ENCODE measurements around the gene IL17C. TPM values are rescaled to one million over a fixed set of nuclear protein-coding genes. Genes with fewer than 3 reads are reported as not detected.
A peak's percentile ranks its signal among the peaks of the same experiment; 100 is the strongest.

Gene IL17C
- polyA plus RNA-seq, 1 donor: not detected

DNA sequence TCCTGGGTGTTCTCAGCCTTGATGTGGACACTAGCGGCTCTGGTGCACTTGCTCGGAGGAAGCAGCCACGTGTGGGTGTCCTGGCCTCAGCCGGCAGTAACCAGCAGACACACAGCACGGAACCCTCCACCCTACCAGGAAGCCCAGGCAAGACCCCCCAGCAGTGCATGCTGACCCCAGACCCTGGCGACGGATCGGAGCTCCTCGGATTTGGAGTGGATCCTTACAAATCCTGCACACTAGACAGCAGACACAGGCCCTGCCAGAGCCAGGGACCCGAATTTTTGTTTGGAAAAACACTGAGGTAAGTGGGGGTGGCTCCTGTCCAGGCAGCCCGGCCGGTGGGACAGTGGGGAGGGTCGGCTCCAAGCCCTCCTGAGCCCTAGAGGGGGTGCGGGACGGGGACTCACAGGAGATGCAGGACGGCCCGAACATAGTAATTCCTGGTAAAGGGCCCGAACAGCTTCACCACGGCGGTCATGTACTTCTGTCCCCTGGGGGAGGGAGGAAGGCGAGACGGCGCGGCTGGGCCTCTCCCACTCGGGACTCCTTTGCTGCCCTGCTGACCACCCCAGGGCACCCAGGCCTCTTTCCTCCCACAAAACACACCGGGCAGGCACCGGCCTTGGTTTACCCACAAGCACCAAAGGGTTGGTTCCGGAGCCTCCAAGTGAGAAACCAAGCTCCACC, 8.1 kb downstream of the IL17C start:
- no peak for DNase-seq

DNA sequence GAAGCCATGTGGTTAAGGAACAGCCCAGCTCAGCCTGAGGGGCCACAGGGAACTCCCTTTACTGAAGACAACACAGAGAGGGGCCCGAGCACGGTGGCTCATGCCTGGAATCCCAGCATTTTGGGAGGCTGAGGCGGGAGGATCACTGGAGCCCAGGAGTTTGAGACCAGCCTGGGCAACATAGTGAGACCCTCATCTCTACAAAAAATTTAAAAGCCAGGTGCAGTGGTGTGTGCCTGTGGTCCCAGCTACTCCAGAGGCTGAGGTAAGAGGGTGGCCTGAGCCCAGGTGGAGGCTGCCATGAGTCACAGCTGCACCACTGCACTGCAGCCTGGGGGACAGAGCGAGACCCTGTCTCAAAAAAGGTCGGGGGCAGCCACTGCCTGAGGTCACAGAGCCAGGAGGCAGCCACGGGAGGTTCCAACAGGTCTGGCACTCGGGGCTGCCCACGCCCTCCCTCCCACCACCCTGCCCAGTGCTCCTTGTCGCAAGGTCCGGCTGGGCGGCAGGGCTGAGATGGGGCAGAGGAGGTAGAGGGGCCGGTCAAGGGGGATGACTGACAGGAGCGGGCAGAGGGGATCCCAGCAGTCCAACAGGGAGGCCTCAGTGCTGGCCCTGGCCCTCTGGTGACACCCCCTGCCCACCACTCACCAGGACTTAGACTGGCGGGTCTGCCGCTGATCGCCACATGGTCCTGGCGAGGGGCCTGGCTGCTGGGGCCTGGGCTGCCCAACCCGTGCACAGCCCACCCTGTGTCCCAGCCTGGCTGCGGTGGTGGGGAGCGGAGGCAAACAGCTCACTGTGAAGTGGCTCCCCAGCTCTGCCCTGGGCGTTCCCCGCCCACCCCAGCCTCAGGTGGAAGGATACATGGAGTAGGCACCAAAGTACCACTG, 9.1 kb downstream of the IL17C start:
- DNase-seq: no peak

DNA sequence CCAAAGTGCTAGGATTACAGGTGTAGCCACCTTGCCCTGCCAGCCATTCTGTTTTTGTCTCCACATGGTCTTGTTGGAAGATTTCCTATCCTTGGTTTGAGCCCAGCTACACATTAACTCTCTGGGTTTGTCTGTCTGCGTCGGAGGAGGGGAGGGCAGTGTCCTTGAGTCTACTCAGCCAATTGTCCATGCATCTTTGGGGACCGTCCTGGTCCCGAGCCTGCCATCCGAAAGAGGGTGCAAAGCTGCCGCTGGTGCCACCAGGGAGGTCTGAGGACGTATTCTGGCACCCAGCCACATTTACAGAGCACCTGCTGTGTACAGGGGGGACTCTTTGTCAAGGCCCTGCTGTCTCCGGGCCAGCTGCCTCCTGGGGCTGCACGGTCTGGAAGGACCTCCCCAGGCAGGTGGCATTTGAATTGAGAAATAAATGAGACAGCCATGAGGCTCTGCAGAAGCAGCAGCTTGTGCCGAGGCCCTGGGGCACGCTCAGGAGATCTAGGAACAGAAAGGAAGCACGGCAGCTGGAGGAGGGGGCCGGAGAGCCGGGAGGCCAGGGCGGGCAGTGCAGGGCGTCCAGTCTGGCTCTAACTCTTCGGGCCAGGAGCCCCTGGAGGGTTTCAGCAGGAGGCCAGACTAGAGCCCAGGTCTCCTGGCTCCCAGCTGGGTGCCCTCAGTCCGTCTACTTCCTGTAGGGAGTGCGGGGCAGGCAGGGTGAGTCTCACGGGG, 11.0 kb downstream of the IL17C start:
- DNase-seq: no peak

DNA sequence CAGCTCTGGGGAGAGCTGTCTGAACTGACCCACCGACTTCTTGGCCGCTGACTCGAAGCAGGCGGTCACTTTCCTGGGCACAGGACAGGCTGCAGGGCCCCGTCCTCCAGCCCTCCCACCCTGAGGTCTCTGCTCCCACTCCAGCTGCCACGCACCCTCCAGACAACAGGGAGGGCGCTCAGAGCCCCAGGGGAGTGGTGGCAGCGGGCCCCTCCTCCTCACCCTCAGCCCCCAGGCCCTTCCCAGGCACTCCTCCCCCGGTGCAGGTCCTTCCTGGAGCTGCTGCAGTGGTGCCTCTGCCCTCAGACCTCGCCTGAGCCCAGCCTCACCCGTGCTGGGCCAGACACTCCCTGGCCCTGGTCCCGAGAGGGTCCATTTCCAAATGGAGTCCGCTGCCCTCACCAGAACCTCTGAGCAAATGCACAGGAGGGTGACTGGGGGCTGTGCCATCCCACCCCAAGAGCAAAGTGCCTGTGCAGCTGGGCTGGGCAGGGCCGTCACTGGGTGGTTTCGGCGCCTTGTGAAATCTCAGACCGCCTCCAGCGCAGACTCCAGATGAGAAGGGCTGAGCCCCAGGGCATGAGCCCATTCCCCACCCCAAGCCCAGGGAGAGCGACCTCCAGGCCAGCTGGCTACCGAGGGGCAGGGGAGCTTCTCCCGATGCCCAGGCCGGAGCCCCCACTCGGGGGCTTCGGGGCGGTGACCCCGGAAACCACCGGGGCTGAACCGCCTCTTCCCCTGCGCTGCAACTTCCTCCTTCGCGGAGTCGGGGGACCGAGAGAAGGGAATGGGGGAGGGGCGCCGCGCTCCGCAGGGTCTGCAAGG, 11.8 kb downstream of the IL17C start:
- peak; percentile 30 for DNase-seq

DNA sequence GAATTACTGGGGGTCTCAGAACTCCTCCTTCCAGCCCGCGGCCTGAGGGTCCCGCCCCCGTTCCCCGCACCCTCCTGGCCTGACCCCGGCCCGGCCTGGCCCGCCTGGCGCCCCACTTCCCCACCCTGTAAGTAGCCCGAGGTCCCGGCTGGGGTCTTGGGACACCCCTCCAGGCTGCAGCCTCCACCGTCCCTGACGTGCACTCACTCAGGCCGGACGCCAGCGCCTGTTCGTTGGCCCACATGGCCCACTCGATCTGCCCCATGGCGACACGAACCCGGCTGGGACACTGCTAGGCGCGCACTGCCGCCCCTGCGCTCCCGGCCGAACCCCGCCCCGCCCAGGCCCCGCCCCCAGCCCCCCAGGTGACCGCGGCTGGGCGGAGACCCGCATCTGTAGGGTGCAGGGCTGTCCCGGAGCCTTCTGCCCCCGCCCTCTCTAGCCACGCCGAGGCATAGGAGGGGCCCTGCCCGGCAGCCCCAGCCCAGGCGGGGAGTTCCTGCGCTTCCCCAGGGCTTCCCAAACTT, 12.4 kb downstream of the IL17C start, which contains the start of gene CYBA:
TSS of gene CYBA (minus strand) at position 305 of the 527 bp plus-strand sequence. CDS start at position 265, 40 bp downstream.
- DNase-seq: peak; percentile 45

DNA sequence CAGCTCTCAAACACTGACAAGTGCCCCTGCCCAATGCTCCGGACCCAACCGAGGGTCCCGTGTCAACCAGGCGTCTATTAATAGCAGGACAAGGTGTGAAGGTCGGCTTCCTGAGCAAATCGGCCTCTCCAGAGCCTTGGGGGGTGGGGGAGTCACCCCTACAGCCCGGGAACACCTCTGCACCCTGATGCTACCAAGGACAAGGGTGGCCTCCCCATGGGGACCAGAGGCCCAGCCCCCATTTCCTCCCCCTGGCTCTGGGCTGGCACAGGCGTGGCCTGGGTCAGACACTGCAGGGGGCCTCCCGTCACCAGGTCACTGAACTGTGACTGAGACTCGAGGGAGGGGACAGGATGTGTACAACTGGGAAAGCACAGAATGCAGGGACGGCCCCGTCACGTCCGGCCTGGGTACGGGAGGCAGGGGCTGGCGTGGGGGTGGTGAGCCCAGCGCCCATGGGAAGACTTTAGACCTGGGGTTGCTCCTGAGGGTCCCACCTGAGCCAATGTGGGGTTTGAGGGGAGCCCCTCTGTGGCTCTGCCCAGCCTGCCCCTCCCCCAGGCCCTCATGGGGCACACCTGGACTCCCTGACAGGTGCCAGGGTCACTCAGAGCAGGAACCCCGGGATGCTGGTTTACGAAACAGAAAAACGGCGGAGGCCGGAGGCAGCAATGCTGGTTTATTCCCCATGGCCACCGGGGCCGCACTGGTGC, 13.1 kb downstream of the IL17C start:
- peak; percentile 42 for DNase-seq

DNA sequence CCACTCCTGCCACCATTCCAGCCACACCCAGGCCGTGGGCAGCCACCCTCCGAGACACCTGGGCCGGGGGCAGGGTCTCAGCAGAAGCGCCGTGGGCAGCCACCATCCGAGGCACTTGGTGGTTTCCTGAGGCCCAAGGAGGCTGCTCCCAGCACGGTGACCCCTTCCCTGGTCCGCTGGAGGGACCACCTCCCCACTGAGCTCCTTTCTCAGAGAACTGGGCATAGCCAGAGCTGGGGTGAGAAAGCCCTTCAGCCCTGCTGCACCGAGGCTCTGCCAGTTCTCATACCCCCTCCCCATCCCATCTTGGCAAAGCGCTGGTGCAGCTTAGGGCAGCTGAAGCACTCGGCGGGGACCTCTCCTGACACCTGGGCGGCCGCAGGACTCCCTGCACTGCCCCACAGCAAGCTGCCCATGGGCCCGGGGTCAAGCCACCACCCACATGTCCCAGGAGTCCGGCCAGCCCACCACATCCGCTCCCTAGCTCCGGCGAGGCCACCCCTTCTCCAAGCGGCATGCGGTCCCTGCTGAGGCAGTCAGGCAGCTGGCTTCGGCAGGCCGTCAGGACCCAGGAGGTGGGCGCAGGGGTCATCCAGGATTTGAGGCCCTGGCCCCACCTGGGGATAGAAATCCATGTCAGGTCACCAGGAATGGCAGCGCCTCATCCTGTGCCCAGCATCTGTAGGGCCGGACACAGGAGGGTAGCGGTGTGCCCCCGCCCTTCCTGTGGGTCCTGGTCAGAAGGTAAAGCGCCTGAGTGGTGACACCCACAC, 13.8 kb downstream of the IL17C start:
- no peak for DNase-seq

DNA sequence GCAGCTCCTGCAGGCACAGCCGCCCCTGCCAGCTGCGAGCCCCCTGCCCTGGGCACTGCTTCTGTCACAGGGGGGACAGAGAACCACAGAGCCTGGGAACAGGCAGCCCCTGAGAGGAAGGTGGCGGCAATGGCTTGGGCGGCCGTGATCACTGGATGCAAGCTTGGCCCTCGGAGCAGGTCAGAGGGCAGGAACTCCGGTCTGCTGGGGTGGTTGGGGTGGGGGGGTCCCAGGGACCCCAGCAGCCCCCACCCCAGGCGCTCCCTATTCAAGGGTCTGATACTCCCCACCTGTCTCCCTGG, 14.3 kb downstream of the IL17C start:
- no peak for DNase-seq

DNA sequence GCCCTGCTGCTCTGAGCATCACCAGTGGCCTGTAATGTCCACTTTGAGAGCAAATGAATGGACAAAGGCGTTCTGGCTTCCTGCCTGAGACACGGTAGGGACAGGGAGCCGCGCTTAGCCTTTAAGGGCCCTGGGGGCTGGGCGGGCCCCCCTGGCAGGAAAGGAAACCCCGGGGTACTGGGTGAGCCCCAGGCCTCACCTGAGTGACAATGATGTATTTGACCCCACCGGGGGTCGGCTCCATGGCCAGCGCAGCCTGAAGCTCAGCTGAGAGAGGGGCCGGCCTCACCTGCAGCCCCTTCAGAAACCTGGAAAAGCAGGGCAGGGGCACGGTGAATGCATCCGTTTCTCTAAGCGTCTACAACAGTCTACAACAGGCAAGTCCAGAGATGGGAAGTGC, 14.7 kb downstream of the IL17C start:
- no peak for DNase-seq

DNA sequence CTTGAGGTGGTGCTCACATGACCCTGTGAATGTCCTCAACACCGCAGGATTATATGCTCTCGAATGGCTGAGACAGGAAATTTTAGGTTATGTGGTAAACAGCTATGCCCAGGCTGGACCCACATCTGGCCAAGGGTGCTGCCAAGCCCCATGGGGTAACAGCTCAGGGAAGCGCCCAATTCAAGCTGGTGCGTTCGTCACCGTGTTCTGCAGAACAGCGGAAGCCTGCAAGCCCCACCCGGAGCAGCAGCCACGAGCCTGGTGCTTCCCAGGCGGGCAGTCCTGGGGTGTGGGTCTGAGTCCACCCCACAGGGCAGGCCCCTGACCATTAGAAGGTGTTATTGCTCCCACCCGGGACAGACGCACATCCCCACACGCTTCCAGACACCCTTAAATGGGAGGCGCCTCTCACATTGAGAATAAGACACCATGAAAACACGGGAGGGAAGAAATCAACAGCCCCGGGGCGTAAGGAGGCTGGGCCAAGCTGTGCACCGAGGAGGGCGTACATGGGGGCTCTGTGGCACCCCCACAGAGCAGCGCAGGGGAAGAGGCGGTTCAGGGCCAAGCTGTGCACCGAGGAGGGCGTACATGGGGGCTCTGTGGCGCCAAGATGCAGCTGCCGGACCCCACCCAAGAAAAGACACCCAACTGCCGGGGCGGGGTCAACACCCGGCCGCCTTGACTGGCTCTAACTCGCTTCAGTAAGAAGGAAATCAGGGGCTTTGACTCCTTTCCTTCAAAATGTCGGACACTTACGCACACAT, 15.4 kb downstream of the IL17C start:
- DNase-seq: no peak

DNA sequence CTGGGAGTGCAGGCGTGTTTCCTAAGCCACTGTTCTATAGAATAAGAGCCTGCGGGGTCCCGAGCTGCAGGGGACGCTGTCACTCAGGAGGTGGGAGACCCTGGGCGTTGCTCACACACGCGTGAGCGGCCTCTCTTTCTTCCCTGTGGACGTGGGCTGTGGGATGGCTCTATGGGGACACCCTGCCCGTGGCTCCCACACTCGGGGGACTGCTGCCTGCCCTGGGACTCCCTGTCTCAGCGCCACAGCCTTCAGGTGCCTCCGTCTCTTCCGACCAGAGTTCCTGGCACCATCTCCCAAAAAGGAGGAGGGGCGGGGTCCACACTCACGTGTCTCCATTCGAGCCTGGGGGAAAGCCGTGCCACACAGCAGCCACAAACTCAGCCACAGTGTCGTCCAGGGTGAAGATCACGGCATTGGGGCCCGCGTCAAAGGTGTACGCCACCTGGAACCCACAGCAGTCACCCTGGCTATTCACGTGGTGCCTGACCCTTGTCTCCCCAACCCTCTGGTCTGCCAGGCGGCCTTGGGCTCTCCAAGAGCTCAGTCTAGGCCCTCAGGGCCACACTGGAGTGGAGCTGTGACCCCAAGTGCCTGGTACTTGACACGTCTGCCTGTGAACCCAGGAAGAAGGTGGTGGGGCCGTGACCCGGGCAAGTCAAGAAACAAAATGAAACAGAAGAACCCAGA, 16.1 kb downstream of the IL17C start:
- no peak for DNase-seq

DNA sequence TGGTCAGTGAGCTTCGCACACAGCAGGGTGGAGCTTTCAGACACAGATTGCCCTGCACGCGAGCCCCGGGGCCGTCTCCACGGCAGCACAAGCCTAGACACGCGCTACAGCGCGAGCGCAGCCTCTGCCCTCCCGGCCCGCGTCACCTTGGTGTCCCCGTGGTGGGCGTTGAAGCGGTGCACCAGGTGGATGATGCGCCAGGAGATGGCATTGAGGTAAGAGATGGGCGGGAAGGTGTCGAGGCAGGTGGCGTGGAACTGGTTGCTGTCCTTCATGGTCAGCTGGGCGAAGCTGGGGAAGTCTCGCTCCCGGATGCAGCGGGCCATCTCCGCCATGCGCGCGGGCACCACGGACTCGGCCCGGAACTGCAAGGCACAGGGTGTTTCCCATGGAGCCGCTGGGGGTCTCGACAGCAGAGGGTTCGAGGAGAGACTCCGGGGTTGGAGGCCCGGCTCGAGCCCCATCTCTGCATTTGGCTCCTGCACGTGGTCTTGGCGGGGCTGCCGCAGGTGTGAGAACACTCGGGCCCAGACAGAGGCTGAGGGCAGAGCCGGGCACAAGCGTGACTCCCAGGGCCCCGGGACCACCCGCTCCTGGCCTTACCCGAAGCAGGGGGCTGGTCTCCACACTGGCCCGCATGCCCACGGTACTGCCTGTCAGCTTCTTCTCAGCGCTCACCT, 16.8 kb downstream of the IL17C start:
- DNase-seq: no peak

DNA sequence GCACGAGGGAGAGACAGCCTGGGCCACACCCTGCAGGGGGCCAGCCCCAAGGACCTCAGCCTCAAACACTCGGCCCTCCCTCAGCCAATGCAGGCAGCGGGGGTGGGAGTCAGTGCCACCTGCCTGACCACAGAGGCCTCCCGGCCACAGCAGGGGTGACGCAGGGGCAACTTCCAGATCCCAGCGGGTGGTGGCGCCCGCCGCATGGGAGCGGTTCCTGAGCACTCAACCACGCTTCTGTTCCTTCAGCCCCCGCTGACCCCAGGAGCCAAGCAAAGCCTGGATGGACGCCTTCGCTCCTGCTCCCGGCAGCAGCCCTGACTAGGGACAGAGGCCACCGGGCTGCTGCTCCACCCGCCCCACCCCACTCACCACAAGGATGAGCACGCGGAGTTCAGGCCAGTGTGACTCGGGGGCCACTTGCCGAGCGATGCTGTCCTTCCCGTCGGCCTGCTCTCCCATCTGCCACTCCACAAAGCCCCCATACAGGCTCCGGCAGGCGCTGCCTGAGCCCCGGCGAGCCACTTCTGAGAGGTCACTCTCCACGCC, 17.4 kb downstream of the IL17C start:
- no peak for DNase-seq

DNA sequence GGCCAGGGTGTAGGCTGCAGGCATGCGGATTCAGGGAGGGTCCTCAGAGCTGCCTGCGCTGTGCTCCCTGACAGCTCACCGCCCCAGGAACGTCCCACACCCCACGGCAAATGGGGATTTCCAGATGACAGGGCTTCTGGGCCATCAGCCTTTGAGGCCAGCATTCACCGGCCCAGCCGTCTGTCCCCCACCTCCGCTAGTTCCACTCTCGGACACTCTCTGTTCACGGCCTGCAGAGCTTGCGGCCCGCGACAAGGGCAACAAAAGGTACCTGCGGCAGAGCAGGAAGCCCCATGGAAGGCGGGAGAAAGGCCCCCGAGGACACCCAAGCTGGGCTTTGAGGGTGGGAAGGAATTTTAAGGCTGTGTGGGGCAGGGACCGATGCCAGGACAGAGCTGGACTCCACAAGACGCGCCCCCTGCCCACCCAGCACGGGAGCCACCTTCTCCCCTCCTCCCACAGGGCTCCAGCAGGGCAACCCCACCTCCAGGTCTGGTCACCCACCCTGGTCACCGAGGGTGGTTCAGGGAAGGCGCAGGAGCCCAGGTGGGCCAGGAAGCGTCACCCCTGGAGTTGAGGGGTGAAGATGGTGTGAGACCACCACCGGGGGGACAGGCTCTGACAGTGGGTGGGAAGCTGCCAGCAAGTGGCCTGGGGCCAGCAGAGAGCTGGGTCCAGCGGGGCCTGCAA, 18.1 kb downstream of the IL17C start:
- no peak for DNase-seq

DNA sequence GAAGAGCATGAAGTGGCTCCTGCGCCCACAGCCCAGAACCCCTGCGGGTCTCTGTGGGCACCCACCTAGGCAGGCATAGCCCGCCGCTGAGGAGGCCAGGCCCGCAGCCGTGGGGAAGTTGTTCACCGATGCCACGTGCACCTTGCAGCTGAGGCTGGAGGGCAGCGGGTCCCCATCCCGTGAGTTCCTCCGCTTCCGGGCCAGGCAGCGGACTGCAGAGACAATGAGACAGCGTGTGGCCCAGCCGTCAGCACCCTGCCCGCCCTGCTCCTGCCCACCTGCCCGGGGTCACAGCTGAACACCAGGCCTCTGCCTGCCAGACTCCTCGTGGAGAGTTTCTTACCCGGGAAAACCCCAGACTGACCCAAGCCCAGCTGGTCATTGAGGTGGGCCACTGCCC, 19.0 kb downstream of the IL17C start:
- DNase-seq: no peak

DNA sequence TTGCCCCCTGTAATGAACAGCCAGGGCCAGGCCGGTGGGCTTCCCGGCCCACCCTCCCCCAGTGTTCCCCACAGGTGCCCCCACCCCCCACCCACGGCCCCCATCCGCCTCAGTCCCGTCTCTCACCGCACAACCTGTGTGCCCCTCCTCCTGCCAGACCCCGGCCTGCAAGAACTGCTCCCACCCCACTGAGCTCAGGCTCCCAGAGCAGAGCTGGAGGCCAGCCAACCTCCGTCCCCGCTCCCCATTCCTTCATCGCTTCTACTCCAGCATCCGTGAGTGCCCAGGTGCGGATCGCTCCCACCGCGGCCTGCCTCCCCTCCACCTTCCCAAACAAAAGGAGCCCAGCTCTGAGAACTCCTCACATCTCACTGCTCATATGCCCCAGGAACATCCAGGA, 20.3 kb downstream of the IL17C start:
- DNase-seq: no peak

DNA sequence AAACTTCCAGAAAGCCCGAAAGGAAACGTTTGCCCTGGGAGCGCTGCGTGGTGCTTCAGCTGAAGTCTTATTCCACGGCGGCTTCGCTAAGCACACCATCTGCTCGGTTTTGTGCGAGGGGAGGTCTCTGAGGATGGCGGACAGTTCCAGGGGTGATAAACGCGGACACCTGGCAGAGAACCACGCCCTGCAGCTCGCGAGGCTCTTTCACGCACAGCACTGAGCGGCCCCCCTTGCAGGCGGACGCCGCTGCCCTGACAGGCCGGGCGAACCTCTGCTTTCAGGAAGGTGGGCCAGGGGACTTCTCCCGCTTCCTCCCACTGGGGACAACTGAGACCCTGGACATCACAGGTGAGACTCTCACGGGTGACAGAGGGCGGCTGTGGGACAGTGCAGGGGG, 20.8 kb downstream of the IL17C start:
- no peak for DNase-seq

DNA sequence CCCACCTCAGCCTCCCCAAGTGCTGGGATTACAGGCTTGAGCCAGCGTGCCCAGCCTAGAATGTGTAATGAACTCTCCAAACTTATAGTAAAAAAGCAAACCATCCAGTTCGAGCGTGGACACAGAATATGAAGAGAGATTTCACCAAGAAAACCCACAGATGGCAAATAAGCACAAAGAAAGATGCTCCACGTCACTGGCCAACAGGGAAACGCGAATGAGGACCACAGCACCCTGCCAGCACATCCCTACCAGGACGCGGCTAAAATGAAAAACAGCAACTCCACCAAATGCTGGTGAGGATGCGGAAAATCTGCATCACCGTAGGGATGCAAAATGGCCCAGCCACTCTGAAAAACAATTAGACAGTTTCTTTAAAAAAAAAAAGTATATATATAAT, 23.1 kb downstream of the IL17C start:
- DNase-seq: no peak

Data from hindlimb muscle (tissue), 1 donor.